PC-3 (cell line): Measurements from ENCODE around the gene PLVAP.

Experiments used
- CTCF ChIP-seq: fragments of 300-600 bp; sonication (generic); conservative IDR thresholded peaks from 2 replicates; pipeline ENCODE4 v1.5.1; 2017; ENCODE audit warnings: antibody characterized with exemption, low read depth, mild to moderate bottlenecking, low read length
- EZH2 ChIP-seq: fragments of 300-600 bp; sonication (generic); IDR thresholded peaks from one replicate; pipeline ENCODE4 v1.6.1; 2017; ENCODE audit warnings: antibody characterized with exemption, mild to moderate bottlenecking, low read length; ENCODE audit not compliant: unreplicated experiment

GRCh38 chr19:17303940-17304267, 73.2 kb downstream of the PLVAP start:
- TF ChIP-seq EZH2, result no peak
- no peak for TF ChIP-seq CTCF
